Measurements from ENCODE around the gene BEAN1.
A peak's percentile ranks its signal among the peaks of the same experiment; 100 is the strongest.

Gene BEAN1, protein sequence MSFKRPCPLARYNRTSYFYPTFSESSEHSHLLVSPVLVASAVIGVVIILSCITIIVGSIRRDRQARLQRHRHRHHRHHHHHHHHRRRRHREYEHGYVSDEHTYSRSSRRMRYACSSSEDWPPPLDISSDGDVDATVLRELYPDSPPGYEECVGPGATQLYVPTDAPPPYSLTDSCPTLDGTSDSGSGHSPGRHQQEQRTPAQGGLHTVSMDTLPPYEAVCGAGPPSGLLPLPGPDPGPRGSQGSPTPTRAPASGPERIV

GRCh38 chr16:66427036-66427860 is at the start of gene BEAN1:
TSS of gene BEAN1 (plus strand) at chr16:66427295. CDS start at chr16:66437677, 10,382 bp downstream.
- H3K4me3 ChIP-seq (ENCODE audit: low read depth, low read length) = peak within 1 kb of the TSS; percentile 63
- peaks cover 9% of the 10 kb centered on the region for H3K4me1 ChIP-seq (ENCODE audit: control insufficient read depth, insufficient read depth, low read length)
- H3K9ac ChIP-seq (ENCODE audit: low read depth, low read length) = no peak within 1 kb of the TSS
- H3K27me3 ChIP-seq (ENCODE audit: control insufficient read depth, insufficient read depth, low read length) = peaks cover 88% of the 10 kb centered on the region
- no peaks in the 10 kb centered on the region for H3K36me3 ChIP-seq (ENCODE audit: control insufficient read depth, insufficient read depth, low read length)
- H3K9me3 ChIP-seq (ENCODE audit: control insufficient read depth, insufficient read depth, low read length) = no peaks in the 10 kb centered on the region

DNA sequence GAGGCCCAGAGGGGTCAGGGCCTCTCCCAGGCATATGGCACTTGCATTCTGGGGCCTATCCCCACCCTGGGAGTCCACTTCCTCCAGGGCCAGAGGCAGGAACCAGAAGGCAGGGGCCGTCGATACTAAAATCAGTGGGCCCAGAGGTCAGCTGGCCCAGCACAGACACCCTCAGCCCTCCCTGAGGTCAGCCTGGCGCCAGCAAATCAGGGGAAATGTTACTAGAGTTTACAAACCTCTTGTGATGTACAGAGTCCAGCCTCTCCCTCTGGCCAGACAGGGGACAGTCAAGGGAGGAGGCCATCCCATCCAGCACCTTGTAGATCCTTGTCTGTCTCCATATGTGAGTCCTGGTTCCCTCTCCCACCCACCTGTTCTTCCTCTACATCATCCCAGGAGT is 49.8 kb upstream of the BEAN1 start:
- Histone ChIP-seq H3K36me3 (ENCODE audit: control insufficient read depth, insufficient read depth, low read length) (no peaks in the 10 kb centered on the region), H3K27me3 (ENCODE audit: control insufficient read depth, insufficient read depth, low read length) (no peaks in the 10 kb centered on the region), H3K9ac (ENCODE audit: low read depth, low read length) (no peak overlapping the region), H3K9me3 (ENCODE audit: control insufficient read depth, insufficient read depth, low read length) (no peaks in the 10 kb centered on the region), H3K4me3 (ENCODE audit: low read depth, low read length) (no peak overlapping the region), H3K4me1 (ENCODE audit: control insufficient read depth, insufficient read depth, low read length) (no peaks in the 10 kb centered on the region)

DNA sequence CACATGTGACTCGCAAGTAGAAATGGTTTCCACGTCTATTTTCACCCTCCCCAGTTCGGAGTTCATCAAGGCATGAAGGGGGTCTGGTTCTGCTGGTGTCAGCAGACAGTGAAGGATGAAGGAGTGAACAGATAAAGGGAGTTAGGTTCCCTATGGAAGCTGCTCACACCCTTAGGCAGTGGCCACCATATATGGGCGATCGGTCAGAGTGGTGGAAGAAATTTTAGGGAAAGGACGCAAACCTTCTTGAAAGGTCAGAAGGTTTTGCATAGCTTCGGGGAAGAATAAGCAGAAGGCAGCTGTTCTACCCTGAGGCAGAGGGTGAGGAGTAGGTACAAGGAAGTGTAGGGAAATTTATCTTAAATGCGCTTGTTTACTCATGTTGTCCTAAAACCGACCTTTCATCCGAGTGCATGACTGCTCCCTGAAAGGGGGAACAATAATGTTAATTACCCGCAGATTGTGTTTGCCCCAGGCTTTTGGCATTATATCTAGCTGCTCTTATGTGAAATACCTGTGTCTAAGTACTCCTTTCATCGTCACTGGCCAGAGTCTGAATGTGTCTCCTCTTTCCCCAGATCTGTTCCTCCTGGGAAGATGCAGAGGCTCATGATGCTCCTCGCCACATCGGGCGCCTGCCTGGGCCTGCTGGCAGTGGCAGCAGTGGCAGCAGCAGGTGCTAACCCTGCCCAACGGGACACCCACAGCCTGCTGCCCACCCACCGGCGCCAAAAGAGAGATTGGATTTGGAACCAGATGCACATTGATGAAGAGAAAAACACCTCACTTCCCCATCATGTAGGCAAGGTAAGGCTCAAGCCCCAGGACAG is 48.1 kb upstream of the BEAN1 start:
- peaks cover 3% of the 10 kb centered on the region for H3K4me1 ChIP-seq (ENCODE audit: control insufficient read depth, insufficient read depth, low read length)
- no peak overlapping the region for H3K9ac ChIP-seq (ENCODE audit: low read depth, low read length)
- no peaks in the 10 kb centered on the region for H3K36me3 ChIP-seq (ENCODE audit: control insufficient read depth, insufficient read depth, low read length)
- H3K27me3 ChIP-seq (ENCODE audit: control insufficient read depth, insufficient read depth, low read length) = no peaks in the 10 kb centered on the region
- no peak overlapping the region for H3K4me3 ChIP-seq (ENCODE audit: low read depth, low read length)
- no peaks in the 10 kb centered on the region for H3K9me3 ChIP-seq (ENCODE audit: control insufficient read depth, insufficient read depth, low read length)

GRCh38 chr16:66379571-66379941 is 47.5 kb upstream of the BEAN1 start:
- Histone ChIP-seq H3K4me3 (ENCODE audit: low read depth, low read length) (no peak overlapping the region), H3K27me3 (ENCODE audit: control insufficient read depth, insufficient read depth, low read length) (no peaks in the 10 kb centered on the region), H3K9ac (ENCODE audit: low read depth, low read length) (no peak overlapping the region), H3K4me1 (ENCODE audit: control insufficient read depth, insufficient read depth, low read length) (peaks cover 3% of the 10 kb centered on the region), H3K36me3 (ENCODE audit: control insufficient read depth, insufficient read depth, low read length) (no peaks in the 10 kb centered on the region), H3K9me3 (ENCODE audit: control insufficient read depth, insufficient read depth, low read length) (no peaks in the 10 kb centered on the region)

- peaks cover 3% of the 10 kb centered on the region for H3K4me1 ChIP-seq (ENCODE audit: control insufficient read depth, insufficient read depth, low read length)
- H3K9me3 ChIP-seq (ENCODE audit: control insufficient read depth, insufficient read depth, low read length) = no peaks in the 10 kb centered on the region
- no peak overlapping the region for H3K9ac ChIP-seq (ENCODE audit: low read depth, low read length)
- H3K27me3 ChIP-seq (ENCODE audit: control insufficient read depth, insufficient read depth, low read length) = no peaks in the 10 kb centered on the region
- H3K36me3 ChIP-seq (ENCODE audit: control insufficient read depth, insufficient read depth, low read length) = no peaks in the 10 kb centered on the region
- H3K4me3 ChIP-seq (ENCODE audit: low read depth, low read length) = no peak overlapping the region
Measured at GRCh38 chr16:66380421-66380820, 46.7 kb upstream of the BEAN1 start.

GRCh38 chr16:66381585-66382170 is 45.4 kb upstream of the BEAN1 start:
- Histone ChIP-seq H3K9me3 (ENCODE audit: control insufficient read depth, insufficient read depth, low read length) (no peaks in the 10 kb centered on the region), H3K4me1 (ENCODE audit: control insufficient read depth, insufficient read depth, low read length) (peaks cover 3% of the 10 kb centered on the region), H3K9ac (ENCODE audit: low read depth, low read length) (no peak overlapping the region), H3K27me3 (ENCODE audit: control insufficient read depth, insufficient read depth, low read length) (no peaks in the 10 kb centered on the region), H3K4me3 (ENCODE audit: low read depth, low read length) (no peak overlapping the region), H3K36me3 (ENCODE audit: control insufficient read depth, insufficient read depth, low read length) (no peaks in the 10 kb centered on the region)

DNA sequence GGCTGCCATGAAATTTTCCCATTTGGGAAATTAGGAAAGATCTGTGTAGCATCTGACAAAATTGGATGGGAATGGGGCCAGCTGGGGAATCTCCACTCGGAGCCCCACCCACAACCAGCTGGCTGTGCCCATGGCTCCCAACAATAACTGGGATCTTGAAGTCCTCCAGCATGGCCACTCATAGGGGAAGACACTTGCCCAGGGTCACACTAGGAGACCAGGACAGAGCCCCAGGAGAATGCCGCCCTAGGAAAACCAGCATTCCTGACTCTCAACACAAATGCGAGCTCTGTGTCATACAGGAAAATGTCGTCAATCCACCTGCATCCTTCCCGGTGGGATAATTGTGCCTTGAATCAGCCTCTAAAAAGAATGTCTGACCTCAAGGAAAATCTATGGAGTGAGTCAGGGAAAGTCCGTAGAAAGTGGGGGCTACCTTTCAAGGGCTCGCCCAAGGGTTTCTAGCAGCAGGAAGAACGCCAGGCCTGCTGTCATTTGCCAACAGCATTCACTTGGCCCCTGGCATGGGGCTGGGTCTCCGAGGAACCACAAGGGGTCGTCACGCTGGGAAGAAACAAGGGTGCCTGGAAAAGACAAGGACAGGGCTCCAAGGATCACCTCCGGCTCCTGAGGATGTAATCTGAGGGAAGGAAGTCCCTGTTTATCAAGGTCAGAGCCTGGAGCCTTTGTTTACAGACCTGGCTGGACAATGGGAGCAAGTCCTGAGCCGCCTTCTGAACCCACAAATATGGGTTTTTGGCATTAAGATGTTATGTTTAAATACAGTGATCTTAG is 44.7 kb upstream of the BEAN1 start:
- no peak overlapping the region for H3K9ac ChIP-seq (ENCODE audit: low read depth, low read length)
- H3K4me1 ChIP-seq (ENCODE audit: control insufficient read depth, insufficient read depth, low read length) = peaks cover 3% of the 10 kb centered on the region
- no peaks in the 10 kb centered on the region for H3K9me3 ChIP-seq (ENCODE audit: control insufficient read depth, insufficient read depth, low read length)
- no peaks in the 10 kb centered on the region for H3K36me3 ChIP-seq (ENCODE audit: control insufficient read depth, insufficient read depth, low read length)
- H3K27me3 ChIP-seq (ENCODE audit: control insufficient read depth, insufficient read depth, low read length) = no peaks in the 10 kb centered on the region
- no peak overlapping the region for H3K4me3 ChIP-seq (ENCODE audit: low read depth, low read length)

- Histone ChIP-seq H3K4me1 (ENCODE audit: control insufficient read depth, insufficient read depth, low read length) (peaks cover 3% of the 10 kb centered on the region), H3K9me3 (ENCODE audit: control insufficient read depth, insufficient read depth, low read length) (no peaks in the 10 kb centered on the region), H3K9ac (ENCODE audit: low read depth, low read length) (no peak overlapping the region)
Measured at GRCh38 chr16:66382966-66383299, 44.2 kb upstream of the BEAN1 start.

GRCh38 chr16:66383551-66383950 is 43.5 kb upstream of the BEAN1 start:
- Histone ChIP-seq H3K9me3 (ENCODE audit: control insufficient read depth, insufficient read depth, low read length) (no peaks in the 10 kb centered on the region), H3K4me3 (ENCODE audit: low read depth, low read length) (no peak overlapping the region), H3K4me1 (ENCODE audit: control insufficient read depth, insufficient read depth, low read length) (peaks cover 3% of the 10 kb centered on the region), H3K27me3 (ENCODE audit: control insufficient read depth, insufficient read depth, low read length) (no peaks in the 10 kb centered on the region), H3K36me3 (ENCODE audit: control insufficient read depth, insufficient read depth, low read length) (no peaks in the 10 kb centered on the region), H3K9ac (ENCODE audit: low read depth, low read length) (no peak overlapping the region)

More at GRCh38 chr16:66382966-66383299, 44.2 kb upstream of the BEAN1 start:
- Histone ChIP-seq H3K4me3 (ENCODE audit: low read depth, low read length) (no peak overlapping the region), H3K27me3 (ENCODE audit: control insufficient read depth, insufficient read depth, low read length) (no peaks in the 10 kb centered on the region), H3K36me3 (ENCODE audit: control insufficient read depth, insufficient read depth, low read length) (no peaks in the 10 kb centered on the region)

DNA sequence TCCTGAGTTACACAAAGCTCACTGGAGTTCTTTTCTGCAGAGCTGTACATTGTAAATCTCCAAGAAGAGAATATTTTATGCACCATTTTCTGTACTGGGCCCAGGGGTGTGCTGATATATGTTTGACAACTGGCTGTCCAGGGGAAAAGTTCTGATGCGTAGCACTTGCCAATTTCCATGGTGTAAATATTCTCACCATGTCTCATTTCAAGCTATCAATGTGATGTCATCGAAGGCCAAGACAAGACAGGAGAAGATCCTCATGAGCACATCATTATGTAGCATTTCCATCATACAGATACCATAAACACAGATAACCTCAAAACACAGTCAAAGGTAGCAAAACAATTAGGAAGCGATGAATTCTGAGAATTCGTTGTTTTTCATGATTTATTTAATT is 41.7 kb upstream of the BEAN1 start:
- Histone ChIP-seq H3K4me1 (ENCODE audit: control insufficient read depth, insufficient read depth, low read length) (peaks cover 3% of the 10 kb centered on the region), H3K4me3 (ENCODE audit: low read depth, low read length) (no peak overlapping the region), H3K9ac (ENCODE audit: low read depth, low read length) (no peak overlapping the region), H3K9me3 (ENCODE audit: control insufficient read depth, insufficient read depth, low read length) (no peaks in the 10 kb centered on the region), H3K36me3 (ENCODE audit: control insufficient read depth, insufficient read depth, low read length) (no peaks in the 10 kb centered on the region), H3K27me3 (ENCODE audit: control insufficient read depth, insufficient read depth, low read length) (no peaks in the 10 kb centered on the region)

All from iPS-15b (cell line).